GM12873 (cell line): ENCODE data around the gene NOXO1.

Source experiments
- CTCF ChIP-seq: IDR thresholded peaks from 2 replicates; pipeline ENCODE4 v1.5.1; 2012; ENCODE audit warnings: low read depth, mild to moderate bottlenecking, moderate library complexity, low read length, control low read depth; ENCODE audit not compliant: insufficient read depth; ENCODE audit errors: missing control alignments

The NOXO1 gene

DNA sequence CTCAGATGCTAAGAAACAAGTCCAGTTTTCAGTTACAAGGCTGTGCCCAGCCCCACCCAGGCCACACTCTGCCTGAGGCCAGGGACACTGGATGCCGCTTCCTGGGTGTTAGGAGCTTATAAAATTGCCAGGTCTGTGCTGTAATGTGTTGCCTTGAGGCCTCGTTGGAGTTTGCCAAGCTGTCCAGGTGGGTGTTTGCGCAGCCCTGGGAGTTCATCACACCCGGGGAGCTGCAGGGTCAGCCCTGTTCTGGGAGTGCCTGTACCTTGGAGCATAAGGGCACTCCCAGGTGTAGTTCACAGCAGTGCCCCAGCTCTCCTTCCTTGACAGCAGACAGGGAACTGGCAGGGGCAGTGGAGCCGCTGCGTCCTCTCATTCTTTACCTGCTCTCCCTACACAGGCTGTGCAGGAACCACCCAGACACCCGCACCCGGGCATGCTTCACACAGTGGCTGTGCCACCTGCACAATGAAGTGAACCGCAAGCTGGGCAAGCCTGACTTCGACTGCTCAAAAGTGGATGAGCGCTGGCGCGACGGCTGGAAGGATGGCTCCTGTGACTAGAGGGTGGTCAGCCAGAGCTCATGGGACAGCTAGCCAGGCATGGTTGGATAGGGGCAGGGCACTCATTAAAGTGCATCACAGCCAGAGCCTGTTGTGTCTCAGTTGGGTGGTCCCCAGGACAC lies 4.3 kb upstream of the NOXO1 start:
- no peak for TF ChIP-seq CTCF

DNA sequence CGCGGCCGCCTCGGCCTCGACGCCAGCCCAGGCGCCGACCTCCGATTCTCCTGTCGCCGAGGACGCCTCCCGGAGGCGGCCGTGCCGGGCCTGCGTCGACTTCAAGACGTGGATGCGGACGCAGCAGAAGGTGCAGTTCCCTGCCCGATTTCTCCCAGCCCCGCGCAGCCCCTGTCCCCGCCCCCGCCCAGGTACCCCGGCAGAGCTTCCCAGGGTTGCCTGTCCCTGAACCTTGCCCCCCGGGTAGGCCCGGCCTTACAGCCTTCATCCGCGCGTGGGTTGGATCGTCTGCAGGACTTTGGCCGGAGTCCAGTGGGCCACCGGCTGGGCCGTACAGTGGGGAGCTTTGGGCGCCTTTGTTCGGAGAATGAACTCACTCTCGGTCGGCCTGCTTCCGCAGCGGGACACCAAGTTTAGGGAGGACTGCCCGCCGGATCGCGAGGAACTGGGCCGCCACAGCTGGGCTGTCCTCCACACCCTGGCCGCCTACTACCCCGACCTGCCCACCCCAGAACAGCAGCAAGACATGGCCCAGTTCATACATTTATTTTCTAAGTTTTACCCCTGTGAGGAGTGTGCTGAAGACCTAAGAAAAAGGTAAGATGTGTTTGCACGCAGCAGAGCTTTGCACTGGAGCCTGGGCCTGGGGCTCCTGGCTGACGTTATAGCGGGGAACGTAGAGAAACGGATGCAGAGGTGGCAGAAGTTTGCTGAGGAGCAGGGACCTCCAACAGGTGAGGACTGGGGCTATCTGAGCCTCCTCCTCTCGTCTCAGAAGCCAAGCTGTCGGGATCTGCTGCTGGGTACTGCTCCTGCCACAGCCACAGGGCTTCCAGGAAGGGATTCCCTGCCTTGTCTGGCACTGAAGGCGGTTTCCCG lies 3.3 kb upstream of the NOXO1 start:
- TF ChIP-seq CTCF = no peak

GRCh38 chr16:1983544-1984346 lies 2.5 kb upstream of the NOXO1 start, which contains the start of gene GFER:
TSS of gene GFER (plus strand) at chr16:1984193. CDS start at chr16:1984219, 26 bp downstream.
- peak; percentile 50 for TF ChIP-seq CTCF

DNA sequence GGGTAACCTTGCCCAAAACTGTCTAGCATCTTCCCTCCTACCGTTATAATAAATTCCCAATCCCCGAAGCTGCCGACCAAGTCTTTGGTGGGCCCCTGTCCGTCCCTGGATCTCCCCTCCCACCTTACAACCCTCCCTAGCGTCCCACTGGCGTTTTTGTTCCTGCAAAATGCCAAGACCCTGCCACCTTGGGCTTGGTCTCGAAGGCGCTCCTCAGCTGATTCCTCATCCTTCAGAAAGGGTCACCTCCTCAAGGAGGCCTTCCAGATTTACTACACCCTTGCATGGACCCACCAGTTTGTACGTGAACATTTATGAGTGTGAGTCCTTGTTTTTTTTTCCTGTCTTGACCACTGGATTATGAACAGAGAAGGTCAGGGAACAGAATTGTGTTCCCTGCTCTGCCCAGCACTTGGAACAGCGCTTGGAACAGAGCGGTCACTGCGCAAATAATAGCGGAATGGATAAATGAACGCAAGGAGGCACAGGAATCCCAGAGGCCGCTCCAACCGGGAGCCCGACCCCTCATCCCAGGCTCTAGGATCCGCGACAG lies 1.8 kb upstream of the NOXO1 start:
- no peak for TF ChIP-seq CTCF

- TF ChIP-seq CTCF = no peak
Measured at GRCh38 chr16:1982013-1982433, 754 bp upstream of the NOXO1 start.

DNA sequence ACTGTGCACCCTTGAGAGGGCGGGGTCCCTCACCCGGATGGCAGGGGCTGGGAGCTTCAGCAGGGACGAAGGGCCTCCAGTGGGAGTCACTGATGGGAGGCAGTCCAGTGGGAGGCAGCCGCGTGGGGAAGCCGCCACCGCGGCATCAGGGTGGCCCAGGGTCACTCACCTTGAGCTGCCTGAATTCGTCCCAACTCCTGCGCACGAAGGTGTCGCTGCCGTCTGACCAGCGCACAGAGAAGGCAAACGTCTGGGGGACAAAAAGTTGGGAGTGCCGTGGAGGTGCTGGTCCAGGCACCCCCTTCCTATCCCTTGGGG lies 540 bp downstream of the NOXO1 start:
- TF ChIP-seq CTCF = no peak
